ENCODE results near the gene SNN.
A peak's percentile ranks its signal among the peaks of the same experiment; 100 is the strongest.

SNN gene

DNA sequence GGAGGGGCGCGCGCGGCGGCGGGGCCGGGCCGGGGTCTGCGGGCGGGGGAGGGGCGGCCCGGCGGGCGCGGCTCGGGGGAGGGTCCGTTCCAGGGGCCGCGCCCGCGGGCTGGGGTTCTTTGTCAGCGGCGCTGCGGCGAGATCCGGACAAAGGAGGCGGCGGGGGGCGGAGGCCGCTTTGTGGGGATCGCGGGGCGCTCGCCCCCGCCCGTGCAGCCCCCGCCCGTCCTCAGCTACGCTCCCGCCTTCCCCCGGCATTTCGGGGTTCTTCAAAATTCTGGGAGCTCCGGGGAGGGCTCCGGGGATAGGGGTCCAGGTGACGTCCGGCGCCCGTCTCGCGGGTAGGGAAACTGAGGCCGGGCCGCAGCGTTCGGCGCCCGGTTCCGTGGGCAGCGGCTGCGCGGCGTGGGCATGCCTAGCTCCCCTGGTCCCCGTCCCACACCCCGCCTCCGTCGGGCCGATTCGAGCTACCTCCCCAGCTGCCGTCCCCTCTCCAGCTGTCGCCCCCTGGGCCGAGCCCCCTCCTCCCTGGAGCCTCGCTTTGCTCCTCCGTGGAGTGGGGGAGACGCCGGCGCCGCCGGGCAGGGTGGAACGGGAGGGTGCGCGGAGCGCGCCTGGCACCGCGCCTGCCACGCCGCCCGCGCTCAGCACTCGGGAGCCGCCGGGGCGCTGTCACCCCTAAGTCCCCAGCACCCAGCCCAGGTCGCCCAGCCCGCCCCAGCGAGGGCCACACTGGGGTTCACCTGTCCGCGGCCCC is 546 bp downstream of the SNN start:
- no peak for DNase-seq

DNA sequence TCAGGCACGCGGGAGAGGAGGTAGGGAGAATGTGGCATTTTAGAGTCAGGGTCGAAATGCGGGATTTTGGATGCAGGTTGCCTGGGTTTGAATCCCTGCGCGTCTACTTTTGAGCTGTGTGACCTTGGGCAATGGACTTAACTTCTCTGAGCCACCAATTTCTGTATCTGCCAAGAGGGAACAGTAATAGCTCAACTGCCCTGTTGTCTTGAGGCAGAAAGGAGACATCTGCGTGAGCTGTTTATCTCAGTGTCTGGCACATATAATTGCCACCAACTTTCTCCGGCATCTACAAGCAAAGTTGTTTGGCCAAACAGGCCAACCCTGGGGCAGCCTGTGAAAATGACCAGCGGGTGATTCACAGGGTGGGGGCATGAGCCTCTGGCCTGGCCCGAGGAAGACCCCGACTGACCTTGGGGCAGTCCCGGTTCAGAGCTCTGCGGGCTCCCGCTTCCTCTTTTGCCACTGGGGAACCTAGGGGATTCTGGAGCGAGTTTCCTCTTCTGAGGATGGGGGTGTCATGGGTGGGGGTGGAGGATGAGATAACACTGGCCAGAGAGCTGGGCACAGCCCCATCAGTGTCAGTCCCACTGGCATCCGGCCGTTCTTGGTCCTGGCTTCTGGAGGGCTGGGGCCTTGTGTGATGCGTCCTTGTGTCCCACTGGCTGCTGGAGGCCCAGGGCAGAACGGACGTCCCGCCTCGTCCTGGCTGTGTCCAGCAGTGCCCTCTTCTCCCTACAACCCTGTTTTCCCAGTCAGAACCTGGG is 1.3 kb downstream of the SNN start:
- peak; percentile 18 for DNase-seq

DNA sequence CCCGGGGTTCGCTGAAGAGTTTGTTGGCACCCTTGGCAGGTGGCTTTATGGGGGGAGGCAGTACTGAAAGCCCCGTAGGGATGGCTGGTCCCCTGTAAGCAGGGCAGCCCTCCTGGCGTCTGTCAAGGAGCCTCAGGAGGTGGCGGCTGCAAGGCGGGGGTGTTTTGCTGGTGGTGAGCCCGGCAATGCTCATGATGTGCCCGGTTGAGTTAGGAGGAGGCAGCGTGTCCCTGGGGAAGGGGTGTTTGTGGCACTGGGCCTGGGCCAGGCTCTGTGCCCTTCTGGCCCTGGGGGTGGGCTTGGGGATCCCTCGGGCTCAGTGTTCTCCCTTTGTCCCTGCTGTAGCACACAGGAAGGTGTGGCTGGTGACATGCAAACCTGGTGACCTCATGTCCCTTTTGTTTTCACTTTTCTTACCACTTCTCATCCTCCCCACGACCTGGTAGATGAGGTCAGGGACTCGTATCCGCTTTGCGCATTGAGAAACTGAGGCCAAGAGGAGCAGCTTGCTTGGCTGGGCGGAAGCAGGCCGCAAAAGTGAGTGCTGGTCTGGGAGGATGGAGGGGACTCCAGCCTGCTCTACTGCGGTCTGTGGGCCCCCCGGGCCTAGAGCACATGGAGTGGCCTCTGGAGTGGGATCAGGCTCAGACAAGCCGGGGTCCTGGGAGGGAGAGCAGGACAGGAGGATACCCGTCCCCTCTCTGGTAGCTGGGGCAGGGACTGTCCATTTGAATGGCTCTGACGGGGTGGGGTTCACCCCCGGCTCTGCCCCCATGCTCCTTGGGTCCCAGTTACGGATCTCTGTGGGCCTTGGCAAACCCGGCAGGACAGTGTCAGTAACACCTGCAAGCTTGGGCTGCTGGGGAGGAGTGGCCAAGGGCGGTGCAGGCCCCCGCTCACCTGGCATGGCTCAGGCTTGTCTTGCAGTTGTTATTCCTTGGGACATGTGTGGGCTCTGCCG is 2.2 kb downstream of the SNN start:
- DNase-seq, result no peak

DNA sequence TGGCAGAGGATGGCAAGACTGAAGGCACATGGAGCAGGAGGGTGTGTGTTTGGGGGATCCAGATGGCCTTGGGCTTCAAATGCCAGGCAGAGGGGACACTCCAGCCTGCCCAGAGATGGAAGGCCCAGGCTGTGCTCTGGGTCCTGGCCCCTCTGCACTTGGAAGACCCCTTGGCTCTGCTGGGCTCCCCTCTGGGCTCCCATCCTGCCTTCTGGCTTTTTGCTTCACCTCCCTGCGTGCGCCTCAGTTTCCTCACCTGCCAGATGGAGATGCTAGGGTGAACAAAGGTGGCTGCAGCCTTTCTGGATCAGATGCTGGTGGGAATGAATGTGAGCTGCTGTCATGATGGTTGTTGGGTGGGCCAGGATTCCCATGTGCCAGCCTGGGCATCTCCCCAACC is 3.0 kb downstream of the SNN start:
- DNase-seq, result no peak

DNA sequence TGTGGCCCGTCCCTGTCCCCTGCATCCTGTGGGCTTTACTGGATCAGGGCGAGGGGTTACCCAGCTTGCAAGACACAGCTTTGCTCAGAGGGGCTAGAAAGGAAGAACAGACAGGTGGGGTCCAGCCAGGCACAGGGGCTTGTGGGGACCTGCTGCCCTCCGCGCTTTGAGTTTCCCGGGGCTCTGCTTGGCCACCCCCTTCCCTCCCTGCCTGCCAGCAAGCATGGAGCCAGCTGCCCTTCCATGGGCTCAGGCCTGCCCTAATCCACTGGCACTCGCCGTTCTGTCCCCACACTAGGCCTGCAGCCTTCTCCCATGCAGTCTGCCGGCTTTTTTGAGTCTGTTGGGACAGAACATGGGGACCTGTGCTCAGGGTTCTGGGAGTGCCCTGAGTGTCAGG is 3.4 kb downstream of the SNN start:
- DNase-seq, result no peak

DNA sequence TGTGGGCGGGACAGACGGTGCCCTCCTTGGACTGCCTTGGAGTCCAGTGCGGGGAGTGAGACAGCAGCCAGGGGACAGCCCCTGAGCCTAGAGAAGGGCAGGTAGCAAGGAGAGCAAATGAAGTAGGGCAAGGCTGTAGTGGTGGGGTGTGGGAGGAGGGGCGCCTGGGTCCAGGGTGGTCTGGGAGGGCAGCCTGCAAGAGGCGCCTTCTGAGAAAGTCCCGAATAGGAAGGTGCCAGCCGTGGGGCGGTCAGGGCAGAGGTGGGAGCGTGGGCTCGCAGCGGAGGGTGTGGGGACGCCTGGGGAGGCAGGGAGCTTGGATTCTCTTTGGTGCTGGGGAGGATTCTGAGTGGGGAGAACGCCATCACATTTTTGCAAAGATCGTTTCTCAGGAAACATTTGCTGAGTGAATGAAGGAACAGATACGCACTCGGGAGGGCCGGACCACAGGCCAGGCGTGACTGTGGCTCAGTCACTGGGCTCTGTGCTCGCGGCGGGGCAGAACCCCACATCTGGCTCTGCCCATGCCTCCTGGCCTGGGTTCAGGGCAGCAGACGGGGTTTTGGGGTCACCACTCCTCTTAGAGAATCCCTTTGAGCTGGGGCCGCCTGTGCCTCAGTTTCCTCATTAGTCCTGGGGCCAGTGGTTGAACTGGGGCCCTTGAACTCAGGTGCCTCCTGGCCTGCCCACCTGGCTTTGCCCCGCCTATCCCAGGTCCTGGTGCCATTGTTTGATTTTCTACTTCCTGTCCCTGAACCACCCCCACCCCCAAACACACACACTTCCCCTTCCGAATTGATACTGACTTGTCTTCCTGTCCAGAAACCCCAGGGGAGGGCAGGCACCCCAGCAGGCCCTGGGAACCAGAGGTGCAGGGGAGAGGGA is 4.2 kb downstream of the SNN start:
- DNase-seq, result no peak

DNA sequence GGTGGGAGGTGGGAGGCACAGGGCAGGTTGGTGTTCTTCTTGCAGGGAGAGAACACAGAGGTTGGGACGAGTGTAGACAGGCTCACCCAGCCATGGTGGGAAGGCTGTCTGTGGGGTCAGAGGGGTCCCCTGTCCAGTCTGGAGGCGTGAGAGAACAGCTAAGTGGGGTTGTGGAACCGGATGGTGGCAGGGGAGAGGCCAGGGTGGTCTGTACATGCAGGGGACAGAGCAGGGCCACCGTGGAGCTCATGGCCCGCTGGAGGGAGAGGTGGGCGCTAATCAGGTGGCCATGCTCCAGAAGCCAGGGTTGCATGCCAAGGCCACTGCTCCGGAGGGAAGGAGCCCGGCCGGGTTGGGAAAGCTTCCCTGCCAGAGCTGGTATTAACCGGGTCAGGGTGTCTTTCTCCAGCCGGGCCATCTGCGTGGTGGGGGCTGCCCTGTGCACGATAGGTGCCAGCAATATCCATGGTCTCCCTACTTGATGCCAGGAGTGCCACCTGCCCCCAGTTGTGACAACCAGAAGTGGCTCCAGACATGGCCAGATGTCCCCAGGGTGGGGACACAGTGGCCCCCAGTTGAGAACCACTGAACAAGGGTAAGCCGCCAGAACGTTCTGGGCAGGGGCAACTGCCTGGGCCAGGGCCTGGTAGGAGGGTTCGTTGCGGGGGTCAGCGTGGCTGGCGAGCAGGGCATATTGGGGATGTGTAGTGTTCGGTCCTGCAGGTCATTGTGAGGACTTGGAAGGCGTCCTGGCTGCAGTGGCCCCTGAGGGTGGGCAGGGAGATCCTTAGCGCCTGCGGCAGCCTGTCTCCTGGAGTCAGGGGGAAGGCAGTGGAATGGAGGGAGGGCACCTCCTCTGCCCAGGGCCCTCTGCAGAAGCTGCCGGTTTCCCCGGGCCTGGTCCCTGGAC is 5.1 kb downstream of the SNN start:
- no peak for DNase-seq

DNA sequence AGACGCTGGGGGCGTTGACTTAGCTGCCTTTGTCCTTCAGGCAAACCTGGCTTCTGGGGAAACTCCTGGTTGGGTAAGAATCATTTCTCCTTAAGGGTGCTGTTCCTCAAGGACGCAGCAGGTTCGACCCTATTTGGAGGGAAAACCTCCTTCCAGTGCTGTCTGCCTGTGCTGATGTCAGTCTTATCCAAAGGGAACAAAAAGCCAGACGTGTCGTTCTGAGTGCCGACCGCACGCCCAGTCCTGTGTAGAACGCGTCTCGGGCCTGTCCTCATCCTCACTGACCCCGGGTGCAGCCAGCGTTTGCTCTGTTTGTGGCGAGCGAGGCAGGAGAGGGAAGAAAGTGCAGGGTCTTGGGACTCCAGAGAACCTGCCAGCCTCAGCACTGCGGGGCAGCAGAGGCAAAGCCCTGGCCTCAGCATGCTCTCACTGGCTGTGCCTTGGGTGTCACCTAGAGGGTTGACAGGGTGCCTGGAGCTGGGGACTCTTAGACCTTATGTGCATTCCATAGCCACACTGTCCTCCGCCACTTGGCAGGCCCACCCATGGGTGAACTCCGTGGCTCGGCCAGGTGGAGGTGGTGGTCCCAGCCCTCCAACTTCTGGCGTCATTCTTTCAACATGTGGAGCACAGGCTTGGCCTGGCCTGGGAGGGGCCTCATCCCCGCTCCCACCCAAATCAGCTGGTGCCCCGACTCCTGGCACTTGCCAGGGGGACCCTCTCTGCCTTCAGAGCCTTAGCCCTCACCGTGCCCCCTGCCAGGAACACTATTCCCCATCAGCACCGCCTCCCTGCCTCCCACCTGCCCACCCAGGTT is 6.0 kb downstream of the SNN start:
- DNase-seq, result no peak

DNA sequence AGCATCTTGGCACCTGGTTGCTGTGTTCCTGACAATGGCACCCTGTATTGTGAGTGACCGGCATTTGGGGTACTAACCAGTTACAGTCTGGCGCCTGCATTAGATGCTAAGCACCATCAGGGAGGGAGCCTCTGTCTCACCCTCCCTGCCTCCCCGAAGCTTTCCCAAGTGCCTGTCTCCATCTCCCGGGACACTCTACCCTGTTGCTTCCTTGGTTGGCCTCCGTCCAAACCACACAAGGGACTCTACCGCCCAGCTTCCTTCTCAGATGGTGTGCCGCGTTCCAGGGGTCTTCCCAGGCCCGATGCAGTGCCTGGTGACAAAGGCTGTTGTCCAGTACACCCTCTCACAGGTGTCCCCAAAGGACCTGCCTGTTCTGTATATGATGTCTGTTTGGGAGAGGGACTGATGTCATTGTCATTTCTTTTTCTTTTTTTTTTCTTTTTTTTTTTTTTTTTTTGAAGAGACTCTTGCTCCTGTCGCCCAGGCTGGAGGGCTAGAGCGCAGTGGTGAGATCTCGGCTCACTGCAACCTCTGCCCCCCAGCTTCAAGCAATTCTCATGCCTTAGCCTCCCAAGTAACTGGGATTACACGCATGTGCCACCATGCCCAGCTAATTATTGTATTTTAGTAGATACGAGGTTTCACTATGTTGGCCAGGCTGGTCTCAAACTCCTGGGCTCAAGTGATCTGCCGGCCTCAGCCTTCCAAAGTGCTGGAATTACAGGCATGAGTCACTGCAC is 6.7 kb downstream of the SNN start:
- DNase-seq, result no peak

DNA sequence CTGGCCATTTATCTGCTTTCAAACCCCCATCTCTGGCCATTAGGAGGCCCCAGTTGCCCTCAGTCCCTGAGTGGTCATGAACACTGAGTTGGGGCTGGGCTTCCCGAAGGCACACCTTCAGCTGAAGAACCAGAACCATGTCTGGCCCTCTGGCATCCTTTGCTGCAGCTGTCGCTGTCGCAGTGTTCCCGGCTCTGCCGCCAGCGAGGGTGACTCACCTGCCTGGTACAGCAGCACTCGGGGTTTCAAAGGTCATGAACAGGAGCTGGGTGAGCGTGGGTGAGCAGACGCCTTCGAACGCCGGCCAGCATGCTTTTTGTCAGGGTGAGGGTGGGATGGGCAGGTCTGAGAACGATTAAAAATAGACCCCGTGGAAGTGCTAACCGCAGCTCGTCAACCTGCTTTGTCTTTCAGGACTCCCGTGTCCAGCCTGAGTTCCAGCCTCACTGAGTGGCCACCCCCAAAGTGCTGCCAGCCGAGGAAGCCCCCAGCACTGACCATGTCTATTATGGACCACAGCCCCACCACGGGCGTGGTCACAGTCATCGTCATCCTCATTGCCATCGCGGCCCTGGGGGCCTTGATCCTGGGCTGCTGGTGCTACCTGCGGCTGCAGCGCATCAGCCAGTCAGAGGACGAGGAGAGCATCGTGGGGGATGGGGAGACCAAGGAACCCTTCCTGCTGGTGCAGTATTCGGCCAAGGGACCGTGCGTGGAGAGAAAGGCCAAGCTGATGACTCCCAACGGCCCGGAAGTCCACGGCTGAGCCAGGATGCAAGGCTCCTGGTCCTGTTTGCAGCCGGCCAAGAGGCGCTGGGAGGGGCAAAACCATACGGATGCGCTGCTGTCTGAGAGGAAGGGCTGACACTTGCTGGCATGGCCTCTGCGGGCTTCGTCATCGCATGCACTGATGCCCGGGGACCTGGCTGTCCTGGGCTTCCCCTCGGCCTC is 7.6 kb downstream of the SNN start:
- no peak for DNase-seq

DNA sequence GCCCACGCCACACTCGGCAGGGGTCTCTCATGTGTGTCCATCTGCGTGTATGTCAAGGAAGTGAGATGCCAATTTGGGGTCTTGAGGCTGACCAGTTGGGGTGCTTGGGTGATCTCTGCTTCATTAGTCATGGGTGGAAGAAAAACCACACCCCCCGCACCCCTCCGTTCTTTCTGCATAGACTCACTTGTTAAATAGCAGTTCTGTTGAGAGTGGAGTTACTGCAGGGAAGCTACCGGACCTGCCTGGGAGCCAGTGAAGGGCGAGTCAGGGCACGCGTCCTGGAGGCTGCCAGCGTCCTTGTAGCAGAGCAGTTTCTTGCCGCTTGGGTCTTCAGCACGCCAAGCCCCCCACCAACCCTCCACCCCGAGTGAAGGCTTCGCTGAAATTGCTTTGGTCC is 8.5 kb downstream of the SNN start:
- no peak for DNase-seq

DNA sequence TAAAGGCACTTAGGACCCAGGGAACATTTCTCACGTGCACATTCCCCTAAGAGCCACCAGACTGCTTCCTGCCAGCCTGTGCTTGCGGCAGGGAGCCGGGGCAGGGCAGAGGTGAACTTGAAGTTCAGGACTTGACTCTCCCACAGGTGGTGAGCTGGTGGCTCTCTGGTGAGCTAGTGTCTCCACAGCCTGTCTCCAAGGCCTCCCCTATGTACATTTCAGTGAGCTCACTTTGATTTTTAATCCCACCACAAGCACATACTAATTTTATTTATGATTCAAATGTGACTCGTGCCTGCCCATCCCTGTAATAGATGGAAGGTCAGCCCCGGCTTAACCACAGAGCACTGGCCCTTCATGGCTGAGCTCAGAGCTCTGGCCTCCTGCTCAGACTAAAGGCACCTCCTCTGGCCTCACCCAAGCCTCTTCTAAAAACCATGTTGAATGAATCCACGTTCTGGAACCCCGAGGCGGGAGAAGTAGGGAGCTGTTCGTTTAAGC is 9.2 kb downstream of the SNN start:
- DNase-seq, result no peak

DNA sequence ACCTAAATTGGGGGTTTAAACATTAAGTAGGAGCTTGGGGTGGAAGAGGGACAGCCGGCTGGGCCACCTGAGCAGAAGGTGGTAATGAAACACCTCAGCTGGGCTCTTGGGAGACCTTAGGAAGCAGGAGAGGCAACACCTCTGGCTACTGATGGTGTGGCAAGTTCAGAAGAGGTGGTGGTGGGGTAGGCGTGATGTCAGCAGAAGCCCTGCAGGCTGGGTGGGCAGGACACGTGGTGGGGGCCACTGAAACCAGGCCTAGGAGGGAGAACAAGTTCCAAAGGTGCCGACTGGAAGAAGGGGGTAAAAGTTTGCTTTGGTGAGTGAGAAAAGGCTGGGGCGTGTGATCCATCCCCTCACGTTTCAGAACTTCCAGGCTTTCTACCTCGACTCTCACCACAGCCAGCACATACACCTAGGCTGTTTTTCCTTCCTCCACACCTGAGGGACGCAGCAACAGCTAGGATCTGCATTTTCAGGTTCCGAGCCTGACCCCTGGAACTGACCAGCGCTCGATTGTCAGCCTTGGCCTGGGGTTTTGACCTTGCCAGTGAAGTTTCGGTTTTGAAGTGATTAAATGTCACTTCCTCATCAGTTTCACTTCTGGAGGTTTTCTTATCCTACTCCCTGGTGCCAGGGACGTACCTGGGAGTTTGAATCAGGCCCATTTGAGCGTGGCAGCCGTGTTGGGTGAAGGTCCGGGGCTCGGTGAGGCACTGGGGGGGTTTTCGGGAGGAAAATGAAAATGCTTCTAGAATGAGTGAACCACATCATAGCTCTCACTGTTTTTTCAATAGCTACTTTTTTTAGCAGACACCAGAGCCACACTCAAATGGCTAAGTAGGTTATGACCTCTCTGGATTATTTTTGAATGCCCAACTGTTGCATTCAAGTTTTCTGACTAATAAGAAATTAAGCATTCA is 10.0 kb downstream of the SNN start:
- DNase-seq, result no peak

DNA sequence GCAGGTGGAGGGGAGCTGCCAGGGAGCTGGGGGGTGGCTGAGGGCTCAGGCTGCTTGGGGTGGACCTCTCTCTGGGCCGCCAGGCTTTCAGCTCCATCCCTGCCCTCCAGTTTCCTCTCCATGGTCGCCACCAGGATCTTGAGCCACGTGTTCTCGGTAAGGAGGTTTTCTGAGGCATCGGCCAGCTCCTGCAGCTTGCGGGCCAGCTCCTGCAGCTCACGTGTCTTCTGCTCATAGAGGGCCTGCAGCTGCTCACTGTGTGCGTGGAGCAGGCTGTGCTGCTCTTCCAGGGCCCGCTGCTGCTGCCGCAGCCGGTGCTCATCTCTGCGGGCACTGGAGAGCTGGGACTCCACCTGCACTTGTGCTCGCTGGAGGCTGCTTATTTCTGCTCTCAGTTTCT is 11.0 kb downstream of the SNN start:
- DNase-seq, result no peak

DNA sequence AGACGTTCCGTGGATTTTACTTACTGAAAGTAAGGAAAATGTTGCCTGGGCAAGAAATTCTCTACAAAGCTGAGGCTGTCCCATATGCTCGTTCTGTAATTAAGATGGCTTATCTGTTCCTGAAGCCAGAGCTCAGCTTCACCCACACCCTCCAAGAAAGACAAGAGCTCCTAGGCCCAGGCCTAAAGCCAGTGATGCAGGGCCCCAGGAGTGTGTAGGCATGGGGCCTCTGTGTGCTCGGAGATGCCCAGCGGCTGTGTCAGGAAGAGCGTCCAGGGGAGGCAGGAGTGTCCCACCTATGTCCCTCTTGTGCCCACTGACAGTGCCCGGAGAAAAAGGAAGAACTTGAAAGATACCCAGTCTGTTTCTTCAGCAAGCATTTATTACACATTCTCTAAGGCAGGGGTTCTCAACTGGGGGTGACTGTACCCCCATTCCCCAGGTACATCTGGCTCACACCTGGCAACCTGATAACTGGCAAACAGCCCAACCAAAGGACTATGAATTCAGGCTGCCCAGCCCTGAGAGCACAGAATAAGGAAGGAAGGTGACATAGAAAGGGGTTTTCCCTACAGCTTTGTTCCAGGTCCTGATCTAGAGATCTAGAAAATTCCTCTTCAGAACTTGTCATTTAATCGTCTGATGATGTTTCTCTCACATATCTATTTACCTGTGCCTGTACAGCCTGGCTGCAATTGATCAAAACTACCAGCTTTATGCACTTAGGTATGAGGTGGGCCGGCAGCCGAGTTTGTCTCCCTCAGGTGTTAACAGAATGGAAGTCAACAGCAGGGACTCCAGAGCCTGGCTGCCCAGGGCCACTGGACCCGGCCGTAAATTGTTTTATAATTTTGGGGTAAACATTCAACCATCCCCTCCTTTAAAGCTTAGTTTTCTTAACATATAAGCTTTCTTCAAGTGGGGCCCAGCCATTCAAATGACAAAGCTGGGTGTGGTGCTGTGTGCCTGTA is 12.0 kb downstream of the SNN start:
- DNase-seq, result no peak

DNA sequence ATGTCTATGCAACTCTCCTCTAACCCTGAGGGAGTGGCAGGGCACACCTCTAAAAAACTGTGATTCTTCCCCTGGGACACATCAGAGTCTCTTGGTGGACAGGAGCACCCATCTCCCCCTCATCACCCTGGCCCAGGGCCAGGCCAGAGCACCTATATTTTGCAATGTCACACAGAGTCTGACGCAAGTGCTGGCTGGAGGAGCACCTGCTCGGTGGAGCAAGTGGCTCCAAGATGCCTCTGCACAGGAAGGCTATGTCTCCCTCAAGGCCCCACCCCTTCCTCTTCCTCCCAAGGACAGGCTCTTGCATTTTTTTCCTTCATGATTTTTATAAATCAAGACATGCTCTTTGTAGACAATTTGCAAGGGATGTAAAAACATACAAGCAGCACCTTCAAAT is 13.3 kb downstream of the SNN start:
- DNase-seq, result no peak
